MM.1S (cell line): ENCODE results near the gene ACACB.

ENCODE experiments used
- DNase-seq: peaks from one replicate; pipeline ENCODE4 v3.0.0-alpha.2; 2015
- H2AFZ ChIP-seq: fragments of 300-600 bp; sonication (generic); 2 replicates; pipeline ENCODE4 v1.6.0; 2016; ENCODE audit warnings: antibody characterized with exemption, low read length
- H3F3A ChIP-seq: fragments of 300-600 bp; sonication (generic); 2 replicates; pipeline ENCODE4 v1.6.1; 2016; ENCODE audit warnings: mild to moderate bottlenecking, antibody characterized with exemption, low read length, moderate library complexity, mixed read lengths; ENCODE audit not compliant: insufficient read depth
- H3K27ac ChIP-seq: fragments of 300-600 bp; sonication (generic); 2 replicates; pipeline ENCODE4 v1.5.1; 2016; ENCODE audit warnings: mild to moderate bottlenecking, low read length
- H3K27me3 ChIP-seq: fragments of 300-600 bp; sonication (generic); replicated peaks from 2 replicates; pipeline ENCODE4 v1.6.0; 2016; ENCODE audit warnings: low read length; ENCODE audit not compliant: insufficient read depth
- H3K36me3 ChIP-seq: fragments of 300-600 bp; sonication (generic); replicated peaks from 2 replicates; pipeline ENCODE4 v1.6.1; 2016; ENCODE audit warnings: mild to moderate bottlenecking, low read length, mixed read lengths; ENCODE audit not compliant: insufficient read depth
- H3K4me1 ChIP-seq: fragments of 300-600 bp; sonication (generic); 2 replicates; pipeline ENCODE4 v1.6.1; 2016; ENCODE audit warnings: low read length, mixed read lengths
- H3K4me2 ChIP-seq: fragments of 300-600 bp; sonication (generic); 2 replicates; pipeline ENCODE4 v1.6.0; 2016; ENCODE audit warnings: low read depth, low read length
- H3K4me3 ChIP-seq: fragments of 300-600 bp; sonication (generic); 2 replicates; pipeline ENCODE4 v1.5.1; 2016; ENCODE audit warnings: low read length, mixed read lengths
- H3K79me2 ChIP-seq: fragments of 300-600 bp; sonication (generic); 2 replicates; pipeline ENCODE4 v1.6.1; 2016; ENCODE audit warnings: mixed run types, low read length, mixed read lengths
- H3K9ac ChIP-seq: fragments of 300-600 bp; sonication (generic); 2 replicates; pipeline ENCODE4 v1.6.1; 2016; ENCODE audit warnings: low read length, mixed read lengths
- H3K9me2 ChIP-seq: fragments of 300-600 bp; sonication (generic); replicated peaks from 2 replicates; pipeline ENCODE4 v1.6.1; 2016; ENCODE audit warnings: mild to moderate bottlenecking, low read length, mixed read lengths; ENCODE audit not compliant: insufficient read depth
- H3K9me3 ChIP-seq: fragments of 300-600 bp; sonication (generic); replicated peaks from 2 replicates; pipeline ENCODE4 v1.6.1; 2016; ENCODE audit warnings: mild to moderate bottlenecking, low read length, mixed read lengths; ENCODE audit not compliant: insufficient read depth
- H4K20me1 ChIP-seq: fragments of 300-600 bp; sonication (generic); 2 replicates; pipeline ENCODE4 v1.6.1; 2016; ENCODE audit warnings: mild to moderate bottlenecking, low read length, moderate library complexity, mixed read lengths; ENCODE audit not compliant: insufficient read depth
- EZH2 ChIP-seq: fragments of 300-600 bp; sonication (generic); optimal IDR thresholded peaks from 2 replicates; pipeline ENCODE3; 2017; ENCODE audit warnings: low read depth, mild to moderate bottlenecking, antibody characterized with exemption, low read length, mixed read lengths
- EZH2phosphoT487 ChIP-seq: fragments of 300-600 bp; sonication (generic); IDR thresholded peaks from 2 replicates; pipeline ENCODE4 v1.6.1; 2018; ENCODE audit warnings: antibody characterized with exemption, low read length
- TF ChIP-seq, protein P1 (sequence below): fragments of 300-600 bp; sonication (generic); IDR thresholded peaks from 2 replicates; pipeline ENCODE4 v1.5.1; 2016; ENCODE audit warnings: antibody characterized with exemption, low read length, mixed read lengths

The ACACB gene

DNA sequence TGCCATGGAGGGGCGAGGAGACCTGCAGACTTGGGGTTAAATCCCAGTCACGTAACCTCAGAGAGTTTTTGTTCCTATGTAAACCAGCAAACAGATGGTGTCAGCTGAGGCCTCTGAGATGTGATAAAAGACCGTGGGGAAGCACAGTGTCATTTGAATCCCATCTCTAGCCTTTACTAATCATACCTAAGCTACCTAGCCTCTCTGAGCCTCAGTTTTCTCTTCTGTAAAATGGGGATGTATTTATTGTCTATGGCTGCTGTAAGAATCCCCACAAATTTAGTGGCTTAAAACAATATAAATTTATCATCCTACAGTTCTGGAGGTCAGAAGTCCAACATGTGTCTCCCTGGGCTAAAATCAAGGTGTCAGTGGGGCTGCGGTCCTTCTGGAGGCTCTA is 158.8 kb downstream of the ACACB start:
- H3K79me2 ChIP-seq = no peaks in the 10 kb centered on the region
- H3K27ac ChIP-seq = no peak overlapping the region
- no peaks in the 10 kb centered on the region for H3K4me1 ChIP-seq
- H2AFZ ChIP-seq = no peak overlapping the region
- no peaks in the 10 kb centered on the region for H4K20me1 ChIP-seq
- no peaks in the 10 kb centered on the region for H3K27me3 ChIP-seq
- no peak overlapping the region for H3K9ac ChIP-seq
- no peaks in the 10 kb centered on the region for H3F3A ChIP-seq
- no peaks in the 10 kb centered on the region for H3K36me3 ChIP-seq
- no peaks in the 10 kb centered on the region for H3K9me2 ChIP-seq
- H3K4me3 ChIP-seq = no peak overlapping the region
- H3K9me3 ChIP-seq = no peaks in the 10 kb centered on the region
- DNase-seq = no peak
- no peak overlapping the region for H3K4me2 ChIP-seq
- TF ChIP-seq EZH2 (no peak), EZH2phosphoT487 (no peak)
- TF ChIP-seq, protein P1, sequence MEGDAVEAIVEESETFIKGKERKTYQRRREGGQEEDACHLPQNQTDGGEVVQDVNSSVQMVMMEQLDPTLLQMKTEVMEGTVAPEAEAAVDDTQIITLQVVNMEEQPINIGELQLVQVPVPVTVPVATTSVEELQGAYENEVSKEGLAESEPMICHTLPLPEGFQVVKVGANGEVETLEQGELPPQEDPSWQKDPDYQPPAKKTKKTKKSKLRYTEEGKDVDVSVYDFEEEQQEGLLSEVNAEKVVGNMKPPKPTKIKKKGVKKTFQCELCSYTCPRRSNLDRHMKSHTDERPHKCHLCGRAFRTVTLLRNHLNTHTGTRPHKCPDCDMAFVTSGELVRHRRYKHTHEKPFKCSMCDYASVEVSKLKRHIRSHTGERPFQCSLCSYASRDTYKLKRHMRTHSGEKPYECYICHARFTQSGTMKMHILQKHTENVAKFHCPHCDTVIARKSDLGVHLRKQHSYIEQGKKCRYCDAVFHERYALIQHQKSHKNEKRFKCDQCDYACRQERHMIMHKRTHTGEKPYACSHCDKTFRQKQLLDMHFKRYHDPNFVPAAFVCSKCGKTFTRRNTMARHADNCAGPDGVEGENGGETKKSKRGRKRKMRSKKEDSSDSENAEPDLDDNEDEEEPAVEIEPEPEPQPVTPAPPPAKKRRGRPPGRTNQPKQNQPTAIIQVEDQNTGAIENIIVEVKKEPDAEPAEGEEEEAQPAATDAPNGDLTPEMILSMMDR = no peak

DNA sequence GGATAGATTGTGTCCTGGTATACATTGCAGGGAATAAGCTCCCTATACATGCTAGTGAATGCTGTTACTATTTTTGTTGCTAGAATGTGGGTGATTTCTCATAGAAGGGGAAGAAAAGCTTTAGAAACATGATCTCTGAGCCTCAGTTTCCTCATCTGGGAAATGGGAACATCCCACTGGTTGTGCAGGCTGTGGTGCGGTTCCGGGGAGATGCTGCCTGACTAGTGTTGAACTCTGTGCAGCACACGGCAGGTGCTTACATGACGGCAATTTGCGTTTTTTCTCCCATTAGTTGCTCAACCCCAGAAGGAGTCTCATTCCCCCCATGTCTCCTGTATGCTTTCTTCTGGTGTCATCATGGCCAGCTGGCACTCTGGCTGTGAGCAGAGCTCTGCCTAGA is 159.8 kb downstream of the ACACB start:
- no peaks in the 10 kb centered on the region for H3K9me2 ChIP-seq

DNA sequence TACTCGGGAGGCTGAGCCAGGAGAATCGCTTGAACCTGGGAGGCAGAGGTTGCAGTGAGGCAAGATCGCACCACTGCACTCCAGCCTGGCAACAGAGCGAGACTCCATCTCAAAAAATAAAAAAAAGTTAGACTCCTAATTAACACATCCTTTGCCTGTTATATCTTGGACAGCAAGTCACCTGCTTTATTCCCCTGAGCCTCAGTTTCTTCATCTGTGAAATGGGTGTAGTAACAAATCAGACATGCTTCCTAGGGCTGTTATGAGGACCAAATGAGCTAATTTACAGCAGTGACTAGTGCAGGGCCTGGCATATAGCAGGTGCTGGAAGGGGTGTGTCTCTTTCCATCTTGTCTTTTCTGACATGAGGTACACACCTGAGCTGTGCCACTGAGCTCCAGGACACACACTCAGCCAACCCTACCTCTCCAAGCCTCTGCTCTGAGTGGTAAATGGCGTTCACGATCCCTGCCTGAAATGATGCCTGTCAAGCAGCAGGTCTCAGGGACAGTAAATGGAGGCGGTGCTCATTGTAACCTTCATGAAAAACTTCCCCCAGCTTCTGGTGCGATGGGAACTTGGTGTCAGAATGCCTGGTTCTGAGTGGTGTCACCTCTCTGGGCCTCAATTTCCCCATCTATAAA is 161.0 kb downstream of the ACACB start:
- no peaks in the 10 kb centered on the region for H3K36me3 ChIP-seq
- H3K9me3 ChIP-seq = no peaks in the 10 kb centered on the region
- no peaks in the 10 kb centered on the region for H3K4me1 ChIP-seq
- H3K9ac ChIP-seq = no peak overlapping the region
- no peak overlapping the region for H3K27ac ChIP-seq
- no peaks in the 10 kb centered on the region for H3K79me2 ChIP-seq
- TF ChIP-seq, protein P1 = no peak
- TF ChIP-seq EZH2phosphoT487 (no peak), EZH2 (no peak)
- no peak overlapping the region for H3K4me3 ChIP-seq
- H3K9me2 ChIP-seq = no peaks in the 10 kb centered on the region
- H3K4me2 ChIP-seq = no peak overlapping the region
- H2AFZ ChIP-seq = no peak overlapping the region
- H3F3A ChIP-seq = no peaks in the 10 kb centered on the region
- DNase-seq = no peak
- H4K20me1 ChIP-seq = no peaks in the 10 kb centered on the region
- no peaks in the 10 kb centered on the region for H3K27me3 ChIP-seq

More for the DNA sequence above, 159.8 kb downstream of the ACACB start:
- Histone ChIP-seq H3K4me1 (no peaks in the 10 kb centered on the region), H3K36me3 (no peaks in the 10 kb centered on the region), H3K4me2 (no peak overlapping the region), H3K9ac (no peak overlapping the region), H3K4me3 (no peak overlapping the region), H3K27me3 (no peaks in the 10 kb centered on the region), H2AFZ (no peak overlapping the region), H4K20me1 (no peaks in the 10 kb centered on the region), H3K79me2 (no peaks in the 10 kb centered on the region), H3F3A (no peaks in the 10 kb centered on the region), H3K9me3 (no peaks in the 10 kb centered on the region), H3K27ac (no peak overlapping the region)
- TF ChIP-seq, protein P1 = no peak
- TF ChIP-seq EZH2phosphoT487 (no peak), EZH2 (no peak)
- no peak for DNase-seq
